ENCODE measurements around the gene CHST3. TPM values are rescaled to one million over a fixed set of nuclear protein-coding genes. Genes with fewer than 3 reads are reported as not detected.

CHST3 gene
- polyA plus RNA-seq, 2 donors, result 2.6 to 3.2 TPM

- Histone ChIP-seq H3K27me3 (ENCODE audit: control insufficient read depth in 1 of 2, insufficient read depth in 2 of 2, low read length in 2 of 2) (no peaks in the 10 kb centered on the region), H3K9me3 (ENCODE audit: control insufficient read depth in 2 of 2, insufficient read depth in 1 of 2, low read depth in 1 of 2, low read length in 1 of 2) (no peaks in the 10 kb centered on the region), H3K36me3 (ENCODE audit: control insufficient read depth in 2 of 2, insufficient read depth in 2 of 2, low read length in 1 of 2) (peaks cover 0 to 5% of the 10 kb centered on the region in 2 donors), H3K4me3 (ENCODE audit: low read depth in 1 of 2, low read length in 2 of 2) (no peak overlapping the region), H3K27ac (ENCODE audit: low read depth in 2 of 2, low read length in 1 of 2) (no peak overlapping the region), H3K4me1 (ENCODE audit: control insufficient read depth in 2 of 2, insufficient read depth in 2 of 2, low read length in 1 of 2) (peaks cover 5 to 23% of the 10 kb centered on the region in 2 donors)
- 85 to 87% methylated on average over 13 of the region's 13 CpGs for WGBS, 2 donors
Observed at GRCh38 chr10:72013202-72013945, 49.2 kb downstream of the CHST3 start.

GRCh38 chr10:72014197-72014596 is 50.0 kb downstream of the CHST3 start:
- Histone ChIP-seq H3K27ac (ENCODE audit: low read depth in 2 of 2, low read length in 1 of 2) (no peak overlapping the region), H3K4me1 (ENCODE audit: control insufficient read depth in 2 of 2, insufficient read depth in 2 of 2, low read length in 1 of 2) (peaks cover 4 to 17% of the 10 kb centered on the region in 2 donors)

GRCh38 chr10:72014785-72015480 is 50.7 kb downstream of the CHST3 start:
- 87% methylated on average over 10 of the region's 10 CpGs for WGBS, 2 donors
- H3K36me3 ChIP-seq (ENCODE audit: control insufficient read depth in 2 of 2, insufficient read depth in 2 of 2, low read length in 1 of 2), result peaks cover 0 to 5% of the 10 kb centered on the region in 2 donors
- no peak overlapping the region for H3K4me3 ChIP-seq (ENCODE audit: low read depth in 1 of 2, low read length in 2 of 2)
- H3K9me3 ChIP-seq (ENCODE audit: control insufficient read depth in 2 of 2, insufficient read depth in 1 of 2, low read depth in 1 of 2, low read length in 1 of 2), result no peaks in the 10 kb centered on the region
- peaks cover 2 to 11% of the 10 kb centered on the region in 2 donors for H3K4me1 ChIP-seq (ENCODE audit: control insufficient read depth in 2 of 2, insufficient read depth in 2 of 2, low read length in 1 of 2)
- no peaks in the 10 kb centered on the region for H3K27me3 ChIP-seq (ENCODE audit: control insufficient read depth in 1 of 2, insufficient read depth in 2 of 2, low read length in 2 of 2)
- no peak overlapping the region for H3K27ac ChIP-seq (ENCODE audit: low read depth in 2 of 2, low read length in 1 of 2)

More at GRCh38 chr10:72014197-72014596, 50.0 kb downstream of the CHST3 start:
- no peaks in the 10 kb centered on the region for H3K27me3 ChIP-seq (ENCODE audit: control insufficient read depth in 1 of 2, insufficient read depth in 2 of 2, low read length in 2 of 2)
- H3K4me3 ChIP-seq (ENCODE audit: low read depth in 1 of 2, low read length in 2 of 2), result no peak overlapping the region
- H3K9me3 ChIP-seq (ENCODE audit: control insufficient read depth in 2 of 2, insufficient read depth in 1 of 2, low read depth in 1 of 2, low read length in 1 of 2), result no peaks in the 10 kb centered on the region
- 68 to 74% methylated on average over 2 of the region's 2 CpGs for WGBS, 2 donors
- H3K36me3 ChIP-seq (ENCODE audit: control insufficient read depth in 2 of 2, insufficient read depth in 2 of 2, low read length in 1 of 2), result peaks cover 0 to 5% of the 10 kb centered on the region in 2 donors

- 76 to 83% methylated on average over 8 of the region's 8 CpGs for WGBS, 2 donors
- H3K4me3 ChIP-seq (ENCODE audit: low read depth in 1 of 2, low read length in 2 of 2), result no peak overlapping the region
Observed at GRCh38 chr10:72015841-72016240, 51.6 kb downstream of the CHST3 start.

GRCh38 chr10:72016608-72017300 is 52.6 kb downstream of the CHST3 start:
- peaks cover 0 to 5% of the 10 kb centered on the region in 2 donors for H3K36me3 ChIP-seq (ENCODE audit: control insufficient read depth in 2 of 2, insufficient read depth in 2 of 2, low read length in 1 of 2)
- peaks cover 2 to 3% of the 10 kb centered on the region in 2 donors for H3K4me1 ChIP-seq (ENCODE audit: control insufficient read depth in 2 of 2, insufficient read depth in 2 of 2, low read length in 1 of 2)
- no peaks in the 10 kb centered on the region for H3K27me3 ChIP-seq (ENCODE audit: control insufficient read depth in 1 of 2, insufficient read depth in 2 of 2, low read length in 2 of 2)
- H3K4me3 ChIP-seq (ENCODE audit: low read depth in 1 of 2, low read length in 2 of 2), result no peak overlapping the region
- H3K9me3 ChIP-seq (ENCODE audit: control insufficient read depth in 2 of 2, insufficient read depth in 1 of 2, low read depth in 1 of 2, low read length in 1 of 2), result no peaks in the 10 kb centered on the region
- H3K27ac ChIP-seq (ENCODE audit: low read depth in 2 of 2, low read length in 1 of 2), result no peak overlapping the region
- WGBS, 2 donors, result 64 to 70% methylated on average over 13 of the region's 13 CpGs

More at GRCh38 chr10:72015841-72016240, 51.6 kb downstream of the CHST3 start:
- H3K9me3 ChIP-seq (ENCODE audit: control insufficient read depth in 2 of 2, insufficient read depth in 1 of 2, low read depth in 1 of 2, low read length in 1 of 2), result no peaks in the 10 kb centered on the region
- H3K27me3 ChIP-seq (ENCODE audit: control insufficient read depth in 1 of 2, insufficient read depth in 2 of 2, low read length in 2 of 2), result no peaks in the 10 kb centered on the region
- peaks cover 0 to 5% of the 10 kb centered on the region in 2 donors for H3K36me3 ChIP-seq (ENCODE audit: control insufficient read depth in 2 of 2, insufficient read depth in 2 of 2, low read length in 1 of 2)
- H3K27ac ChIP-seq (ENCODE audit: low read depth in 2 of 2, low read length in 1 of 2), result no peak overlapping the region
- peaks cover 2 to 3% of the 10 kb centered on the region in 2 donors for H3K4me1 ChIP-seq (ENCODE audit: control insufficient read depth in 2 of 2, insufficient read depth in 2 of 2, low read length in 1 of 2)

GRCh38 chr10:72019085-72019876 is 55.1 kb downstream of the CHST3 start:
- Histone ChIP-seq H3K4me3 (ENCODE audit: low read depth in 1 of 2, low read length in 2 of 2) (no peak overlapping the region), H3K4me1 (ENCODE audit: control insufficient read depth in 2 of 2, insufficient read depth in 2 of 2, low read length in 1 of 2) (peaks cover 2 to 3% of the 10 kb centered on the region in 2 donors), H3K27ac (ENCODE audit: low read depth in 2 of 2, low read length in 1 of 2) (no peak overlapping the region), H3K36me3 (ENCODE audit: control insufficient read depth in 2 of 2, insufficient read depth in 2 of 2, low read length in 1 of 2) (no peaks in the 10 kb centered on the region), H3K27me3 (ENCODE audit: control insufficient read depth in 1 of 2, insufficient read depth in 2 of 2, low read length in 2 of 2) (no peaks in the 10 kb centered on the region), H3K9me3 (ENCODE audit: control insufficient read depth in 2 of 2, insufficient read depth in 1 of 2, low read depth in 1 of 2, low read length in 1 of 2) (no peaks in the 10 kb centered on the region)
- 86 to 93% methylated on average over 11 of the region's 11 CpGs for WGBS, 2 donors

- H3K27me3 ChIP-seq (ENCODE audit: control insufficient read depth in 1 of 2, insufficient read depth in 2 of 2, low read length in 2 of 2), result no peaks in the 10 kb centered on the region
- no peaks in the 10 kb centered on the region for H3K9me3 ChIP-seq (ENCODE audit: control insufficient read depth in 2 of 2, insufficient read depth in 1 of 2, low read depth in 1 of 2, low read length in 1 of 2)
- no peak overlapping the region for H3K4me3 ChIP-seq (ENCODE audit: low read depth in 1 of 2, low read length in 2 of 2)
- H3K27ac ChIP-seq (ENCODE audit: low read depth in 2 of 2, low read length in 1 of 2), result no peak overlapping the region
- H3K36me3 ChIP-seq (ENCODE audit: control insufficient read depth in 2 of 2, insufficient read depth in 2 of 2, low read length in 1 of 2), result no peaks in the 10 kb centered on the region
- peaks cover 2 to 3% of the 10 kb centered on the region in 2 donors for H3K4me1 ChIP-seq (ENCODE audit: control insufficient read depth in 2 of 2, insufficient read depth in 2 of 2, low read length in 1 of 2)
- 75 to 78% methylated on average over 9 of the region's 9 CpGs for WGBS, 2 donors
Observed at GRCh38 chr10:72020914-72021809, 57.0 kb downstream of the CHST3 start.

- no peak overlapping the region for H3K27ac ChIP-seq (ENCODE audit: low read depth in 2 of 2, low read length in 1 of 2)
- H3K4me3 ChIP-seq (ENCODE audit: low read depth in 1 of 2, low read length in 2 of 2), result no peak overlapping the region
- H3K9me3 ChIP-seq (ENCODE audit: control insufficient read depth in 2 of 2, insufficient read depth in 1 of 2, low read depth in 1 of 2, low read length in 1 of 2), result no peaks in the 10 kb centered on the region
- H3K36me3 ChIP-seq (ENCODE audit: control insufficient read depth in 2 of 2, insufficient read depth in 2 of 2, low read length in 1 of 2), result no peaks in the 10 kb centered on the region
- 83 to 85% methylated on average over 6 of the region's 6 CpGs for WGBS, 2 donors
- no peaks in the 10 kb centered on the region for H3K27me3 ChIP-seq (ENCODE audit: control insufficient read depth in 1 of 2, insufficient read depth in 2 of 2, low read length in 2 of 2)
- peaks cover 0 to 3% of the 10 kb centered on the region in 2 donors for H3K4me1 ChIP-seq (ENCODE audit: control insufficient read depth in 2 of 2, insufficient read depth in 2 of 2, low read length in 1 of 2)
Observed at GRCh38 chr10:72022228-72022627, 58.0 kb downstream of the CHST3 start.

All from esophagus (tissue), 2 donors.